Lung (tissue), 12 donors: ENCODE data around the gene LIMCH1. TPM values are rescaled to one million over a fixed set of nuclear protein-coding genes. Genes with fewer than 3 reads are reported as not detected.

ENCODE experiments used
- ATAC-seq: fragments of 200-7000 bp; cut with Tn5 transposase; one replicate; pipeline ENCODE4 v1.9.1; 2020; ENCODE audit warnings: moderate number of reproducible peaks; ENCODE audit not compliant: insufficient read depth, low FRiP score
- DNase-seq, 3 donors: peaks; one replicate each; pipeline ENCODE4 v3.0.0-alpha.2; 2013 to 2017
- H3K27ac ChIP-seq, 2 donors: one replicate each; pipeline ENCODE4 v1.5.1; 2013; ENCODE audit warnings: mild to moderate bottlenecking in 2 of 2, moderate library complexity in 2 of 2, control low read depth in 1 of 2, inconsistent platforms in 1 of 2, low read depth in 1 of 2, low read length in 1 of 2
- H3K27me3 ChIP-seq, 3 donors: one replicate each; pipeline ENCODE4 v1.5.1; 2013; ENCODE audit warnings: low read length in 2 of 3; ENCODE audit not compliant: control insufficient read depth in 3 of 3, insufficient read depth in 3 of 3
- H3K36me3 ChIP-seq, 4 donors: one replicate each; pipeline ENCODE4 v1.5.1; 2013; ENCODE audit warnings: low read length in 4 of 4, mild to moderate bottlenecking in 1 of 4, moderate library complexity in 1 of 4; ENCODE audit not compliant: control insufficient read depth in 4 of 4, insufficient read depth in 4 of 4
- H3K4me1 ChIP-seq, 5 donors: one replicate each; pipeline ENCODE4 v1.5.1; 2013; ENCODE audit warnings: low read length in 5 of 5, mild to moderate bottlenecking in 2 of 5, moderate library complexity in 1 of 5; ENCODE audit not compliant: control insufficient read depth in 5 of 5, insufficient read depth in 5 of 5
- H3K4me3 ChIP-seq: one replicate; pipeline ENCODE4 v1.5.1; 2013; ENCODE audit warnings: mild to moderate bottlenecking, control low read depth, moderate library complexity
- H3K9ac ChIP-seq, 2 donors: one replicate each; pipeline ENCODE4 v1.5.1; 2013; ENCODE audit warnings: low read length in 2 of 2, control low read depth in 1 of 2; ENCODE audit not compliant: insufficient read depth in 1 of 2
- H3K9me3 ChIP-seq, 4 donors: one replicate each; pipeline ENCODE4 v1.5.1; 2013; ENCODE audit warnings: low read length in 3 of 4, mild to moderate bottlenecking in 1 of 4, moderate library complexity in 1 of 4; ENCODE audit not compliant: control insufficient read depth in 4 of 4, insufficient read depth in 3 of 4
- CTCF ChIP-seq: IDR thresholded peaks from 2 replicates; pipeline ENCODE4 v1.5.1; 2012; ENCODE audit warnings: mild to moderate bottlenecking; ENCODE audit errors: control extremely low read depth, extremely low read depth
- WGBS, 2 donors: extraction: QIAGEN DNeasy Blood & Tissue Kit; methylation state at CpG; one replicate each; pipeline ENCODE4 v1.1.7; 2013; 5-methylcytosine and 5-hydroxymethylcytosine counted together
- polyA plus RNA-seq, 2 donors: library from polyadenylated mRNA; stranded (reverse); fragments of 200-250 nt; gene quantifications; one replicate each; pipeline ENCODE4 v1.2.1, GENCODE V29; 2013
- total RNA-seq, 2 donors: library from RNA; depleted of rRNA in 1 of 2; stranded (reverse); fragments of >200 nt in 1 of 2; gene quantifications; one replicate each; pipeline ENCODE4 v1.2.1, GENCODE V29; 2014 to 2021
- donor health status: control.
- donor health status: control.
- donor health status: Bipolar disorder and iron deficiency.
- donor health status: healthy.
- donor health status: DM: yes; HTN: yes; CAD: no.

LIMCH1 gene
- total and polyA plus RNA-seq, 4 donors = 43.4 to 299 (median 128) TPM

- 50 to 61% methylated on average over 11 of the region's 11 CpGs for WGBS, 2 donors
- H3K27me3 ChIP-seq = no peaks in the 10 kb centered on the region
- H3K4me3 ChIP-seq = no peak overlapping the region
- DNase-seq = no peak
- no peak for ATAC-seq
- no peaks in the 10 kb centered on the region for H3K9me3 ChIP-seq
- H3K27ac ChIP-seq = peak overlapping the region in 1 of 2 donors; percentile 26
- no peak for TF ChIP-seq CTCF
- H3K4me1 ChIP-seq = peaks cover 0 to 9% (median 0%) of the 10 kb centered on the region in 5 donors
- peaks cover 0 to 24% (median 9%) of the 10 kb centered on the region in 4 donors for H3K36me3 ChIP-seq
- H3K9ac ChIP-seq = no peak overlapping the region
Observed at GRCh38 chr4:41632481-41633073, 94.6 kb downstream of the LIMCH1 start.

- no peak for DNase-seq
- H3K27ac ChIP-seq = peak overlapping the region in 1 of 2 donors; percentile 37
- ATAC-seq = no peak
- H3K4me3 ChIP-seq = no peak overlapping the region
- H3K27me3 ChIP-seq = no peaks in the 10 kb centered on the region
- H3K9ac ChIP-seq = no peak overlapping the region
- peaks cover 0 to 26% (median 9%) of the 10 kb centered on the region in 4 donors for H3K36me3 ChIP-seq
- H3K4me1 ChIP-seq = peaks cover 0 to 7% (median under 1%) of the 10 kb centered on the region in 5 donors
- H3K9me3 ChIP-seq = no peaks in the 10 kb centered on the region
- 84 to 91% methylated on average over 4 of the region's 4 CpGs for WGBS, 2 donors
- no peak for TF ChIP-seq CTCF
Observed at GRCh38 chr4:41633321-41633720, 95.4 kb downstream of the LIMCH1 start.

- WGBS, 2 donors = 89 to 96% methylated on average over 3 of the region's 3 CpGs
- Histone ChIP-seq H3K9me3 (no peaks in the 10 kb centered on the region), H3K4me3 (no peak overlapping the region), H3K36me3 (peaks cover 0 to 26% (median 9%) of the 10 kb centered on the region in 4 donors), H3K9ac (no peak overlapping the region), H3K4me1 (peaks cover 0 to 23% (median 10%) of the 10 kb centered on the region in 5 donors), H3K27ac (no peak overlapping the region), H3K27me3 (no peaks in the 10 kb centered on the region)
- DNase-seq (no peak), ATAC-seq (no peak)
- no peak for TF ChIP-seq CTCF
Observed at GRCh38 chr4:41635441-41635840, 97.5 kb downstream of the LIMCH1 start.
